NCI-H2227 treated with DMSO at 0.1 percent for 48 hours (cell line): Measurements from ENCODE around the gene INSC.
A peak's percentile ranks its signal among the peaks of the same experiment; 100 is the strongest.

Experiments used
- DNase-seq: peaks from one replicate; lab custom pipeline; 2025; lab: John Stamatoyannopoulos, UW

INSC gene

GRCh38 chr11:15149050-15149449, 34.3 kb downstream of the INSC start:
- DNase-seq = no peak

- DNase-seq = no peak
These were observed 35.8 kb downstream of the INSC start for GRCh38 chr11:15150507-15150906.

GRCh38 chr11:15153231-15153630, 38.5 kb downstream of the INSC start:
- DNase-seq = no peak

- DNase-seq = no peak
These were observed 42.5 kb downstream of the INSC start for GRCh38 chr11:15157181-15157580.

- peak; percentile 56 for DNase-seq
These were observed 42.9 kb downstream of the INSC start for GRCh38 chr11:15157606-15158137.

GRCh38 chr11:15158351-15159015, 43.8 kb downstream of the INSC start:
- no peak for DNase-seq

GRCh38 chr11:15159085-15159484, 44.4 kb downstream of the INSC start:
- no peak for DNase-seq

- DNase-seq = no peak
These were observed 47.1 kb downstream of the INSC start for GRCh38 chr11:15161790-15162189.

GRCh38 chr11:15163136-15163535, 48.4 kb downstream of the INSC start:
- no peak for DNase-seq

- DNase-seq = no peak
These were observed 51.5 kb downstream of the INSC start for GRCh38 chr11:15166204-15166603.

GRCh38 chr11:15169815-15170551, 55.3 kb downstream of the INSC start:
- DNase-seq = no peak

- no peak for DNase-seq
These were observed 56.0 kb downstream of the INSC start for GRCh38 chr11:15170698-15171097.

- DNase-seq = peak; percentile 30
These were observed 57.2 kb downstream of the INSC start for GRCh38 chr11:15171956-15172355.

- no peak for DNase-seq
These were observed 61.1 kb downstream of the INSC start for GRCh38 chr11:15175831-15176230.

- no peak for DNase-seq
These were observed 62.0 kb downstream of the INSC start for GRCh38 chr11:15176646-15177163.

GRCh38 chr11:15177491-15177890, 62.8 kb downstream of the INSC start:
- no peak for DNase-seq

- no peak for DNase-seq
These were observed 63.5 kb downstream of the INSC start for GRCh38 chr11:15178214-15178613.

- no peak for DNase-seq
These were observed 64.4 kb downstream of the INSC start for GRCh38 chr11:15179167-15179566.

- DNase-seq = no peak
These were observed 65.6 kb downstream of the INSC start for GRCh38 chr11:15180212-15180792.

GRCh38 chr11:15182372-15182771, 67.6 kb downstream of the INSC start:
- no peak for DNase-seq

- no peak for DNase-seq
These were observed 70.3 kb downstream of the INSC start for GRCh38 chr11:15185021-15185420.

GRCh38 chr11:15186146-15186545, 71.4 kb downstream of the INSC start:
- no peak for DNase-seq

GRCh38 chr11:15189189-15189588, 74.5 kb downstream of the INSC start:
- no peak for DNase-seq
